Measurements from ENCODE around the gene RAB37. TPM values are rescaled to one million over a fixed set of nuclear protein-coding genes. Genes with fewer than 3 reads are reported as not detected.

RAB37 gene
- total and polyA plus RNA-seq, 2 of the 13 experiments (the other 11 are each of a cell fraction or from before 2014, with no cell fraction given), result 0.91 to 3.7 TPM

- peak; percentile 52; the same call in 1 of the 2 replicates for TF ChIP-seq ZNF414 (CRISPR knock-in tag; IDR thresholded peaks at IDR 0.05)
- peak; percentile 51; the same call in 1 of the 2 replicates for TF ChIP-seq ZNF563 (CRISPR knock-in tag; IDR thresholded peaks at IDR 0.05)
- no peak for TF ChIP-seq USF2 (IDR thresholded peaks at IDR 0.05; ENCODE audit: low read depth, low read length)
- TF ChIP-seq USF2 (CRISPR knock-in tag; IDR thresholded peaks at IDR 0.05; ENCODE audit: borderline replicate concordance), result no peak
- TF ChIP-seq, protein P1, sequence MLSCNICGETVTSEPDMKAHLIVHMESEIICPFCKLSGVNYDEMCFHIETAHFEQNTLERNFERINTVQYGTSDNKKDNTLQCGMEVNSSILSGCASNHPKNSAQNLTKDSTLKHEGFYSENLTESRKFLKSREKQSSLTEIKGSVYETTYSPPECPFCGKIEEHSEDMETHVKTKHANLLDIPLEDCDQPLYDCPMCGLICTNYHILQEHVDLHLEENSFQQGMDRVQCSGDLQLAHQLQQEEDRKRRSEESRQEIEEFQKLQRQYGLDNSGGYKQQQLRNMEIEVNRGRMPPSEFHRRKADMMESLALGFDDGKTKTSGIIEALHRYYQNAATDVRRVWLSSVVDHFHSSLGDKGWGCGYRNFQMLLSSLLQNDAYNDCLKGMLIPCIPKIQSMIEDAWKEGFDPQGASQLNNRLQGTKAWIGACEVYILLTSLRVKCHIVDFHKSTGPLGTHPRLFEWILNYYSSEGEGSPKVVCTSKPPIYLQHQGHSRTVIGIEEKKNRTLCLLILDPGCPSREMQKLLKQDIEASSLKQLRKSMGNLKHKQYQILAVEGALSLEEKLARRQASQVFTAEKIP (CRISPR knock-in tag; IDR thresholded peaks at IDR 0.05; ENCODE audit: borderline replicate concordance), result no peak
- TF ChIP-seq RBM39 (IDR thresholded peaks at IDR 0.05; ENCODE audit: low read depth, low read length, poor library complexity, severe bottlenecking), result no peak
- TF ChIP-seq XRCC5 (optimal IDR thresholded peaks at IDR 0.05; ENCODE audit: low read length), result peak; percentile 80
- TF ChIP-seq SRF (IDR thresholded peaks at IDR 0.05; ENCODE audit: low read depth, low read length), result peak; percentile 47; the same call in 1 of the 2 replicates
- peak; percentile 51 for TF ChIP-seq TFE3 (CRISPR knock-in tag; IDR thresholded peaks at IDR 0.05)
- TF ChIP-seq, protein P2, sequence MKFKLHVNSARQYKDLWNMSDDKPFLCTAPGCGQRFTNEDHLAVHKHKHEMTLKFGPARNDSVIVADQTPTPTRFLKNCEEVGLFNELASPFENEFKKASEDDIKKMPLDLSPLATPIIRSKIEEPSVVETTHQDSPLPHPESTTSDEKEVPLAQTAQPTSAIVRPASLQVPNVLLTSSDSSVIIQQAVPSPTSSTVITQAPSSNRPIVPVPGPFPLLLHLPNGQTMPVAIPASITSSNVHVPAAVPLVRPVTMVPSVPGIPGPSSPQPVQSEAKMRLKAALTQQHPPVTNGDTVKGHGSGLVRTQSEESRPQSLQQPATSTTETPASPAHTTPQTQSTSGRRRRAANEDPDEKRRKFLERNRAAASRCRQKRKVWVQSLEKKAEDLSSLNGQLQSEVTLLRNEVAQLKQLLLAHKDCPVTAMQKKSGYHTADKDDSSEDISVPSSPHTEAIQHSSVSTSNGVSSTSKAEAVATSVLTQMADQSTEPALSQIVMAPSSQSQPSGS (CRISPR knock-in tag; IDR thresholded peaks at IDR 0.05), result peak; percentile 52; the same call in 1 of the 2 replicates
- peak; percentile 21; the same call in 1 of the 2 replicates for TF ChIP-seq ZNF441 (CRISPR knock-in tag; IDR thresholded peaks at IDR 0.05; ENCODE audit: borderline replicate concordance)
- no peak; the same call in 1 of the 2 replicates for TF ChIP-seq ZSCAN5A (CRISPR knock-in tag; IDR thresholded peaks at IDR 0.05; ENCODE audit: borderline replicate concordance)
- TF ChIP-seq SRY (CRISPR knock-in tag; IDR thresholded peaks at IDR 0.05), result peak; percentile 59; the same call in 1 of the 2 replicates
- peak; percentile 68 for TF ChIP-seq ZMYM4 (CRISPR knock-in tag; IDR thresholded peaks at IDR 0.05)
- peak; percentile 47 for TF ChIP-seq JARID2 (CRISPR knock-in tag; IDR thresholded peaks at IDR 0.05; ENCODE audit: insufficient replicate concordance)
- TF ChIP-seq SPEN (CRISPR knock-in tag; IDR thresholded peaks at IDR 0.05; ENCODE audit: low read depth), result peak; percentile 84
- TF ChIP-seq NR2F6 (IDR thresholded peaks at IDR 0.05), result peak; percentile 69
- peak; percentile 50 for TF ChIP-seq NR2F6 (CRISPR knock-in tag; IDR thresholded peaks at IDR 0.05)
- TF ChIP-seq MED13 (CRISPR knock-in tag; IDR thresholded peaks at IDR 0.05), result peak; percentile 66; the same call in 1 of the 2 replicates
- peak; percentile 90 for TF ChIP-seq MEIS2 (CRISPR knock-in tag; IDR thresholded peaks at IDR 0.05)
Measured at GRCh38 chr17:74763565-74764387, 26.7 kb downstream of the RAB37 start (continued).

Measured in HepG2 (cell line).